ENCODE measurements around the gene GTSF1L.

Gene GTSF1L

GRCh38 chr20:43744966-43745730 lies 18.3 kb upstream of the GTSF1L start:
- DNase-seq = no peak

- DNase-seq = no peak
These were observed 17.4 kb upstream of the GTSF1L start for GRCh38 chr20:43744151-43744611.

- DNase-seq = no peak
These were observed 13.8 kb upstream of the GTSF1L start for GRCh38 chr20:43740642-43741041.

GRCh38 chr20:43739148-43739749 lies 12.4 kb upstream of the GTSF1L start:
- DNase-seq = no peak

GRCh38 chr20:43737925-43738324 lies 11.1 kb upstream of the GTSF1L start:
- DNase-seq = no peak

GRCh38 chr20:43736588-43737158 lies 9.9 kb upstream of the GTSF1L start:
- DNase-seq = peak; percentile 38

- DNase-seq = no peak
These were observed 5.1 kb upstream of the GTSF1L start for GRCh38 chr20:43731927-43732326.

GRCh38 chr20:43731469-43731868 lies 4.7 kb upstream of the GTSF1L start:
- no peak for DNase-seq

- no peak for DNase-seq
These were observed 2.0 kb upstream of the GTSF1L start for GRCh38 chr20:43728686-43729255.

GRCh38 chr20:43727980-43728590 lies 1.3 kb upstream of the GTSF1L start:
- DNase-seq = peak; percentile 60

- no peak for DNase-seq
These were observed 469 bp downstream of the GTSF1L start for GRCh38 chr20:43726333-43726732.

- no peak for DNase-seq
These were observed 1.1 kb downstream of the GTSF1L start for GRCh38 chr20:43725666-43726065.

GRCh38 chr20:43724383-43724782 lies 2.4 kb downstream of the GTSF1L start:
- DNase-seq = no peak

GRCh38 chr20:43723735-43724134 lies 3.1 kb downstream of the GTSF1L start:
- DNase-seq = no peak

- DNase-seq = no peak
These were observed 3.6 kb downstream of the GTSF1L start for GRCh38 chr20:43723186-43723585.

- peak; percentile 63 for DNase-seq
These were observed 4.7 kb downstream of the GTSF1L start for GRCh38 chr20:43722153-43722505.

GRCh38 chr20:43721429-43722152 lies 5.2 kb downstream of the GTSF1L start:
- no peak for DNase-seq

GRCh38 chr20:43721097-43721428 lies 5.7 kb downstream of the GTSF1L start:
- DNase-seq = no peak

- no peak for DNase-seq
These were observed 6.8 kb downstream of the GTSF1L start for GRCh38 chr20:43720007-43720406.

- no peak for DNase-seq
These were observed 9.2 kb downstream of the GTSF1L start for GRCh38 chr20:43717616-43717995.

- no peak for DNase-seq
These were observed 9.8 kb downstream of the GTSF1L start for GRCh38 chr20:43716757-43717615.

- no peak for DNase-seq
These were observed 10.7 kb downstream of the GTSF1L start for GRCh38 chr20:43716123-43716522.

Data from CD4-positive, alpha-beta T cell treated with Interleukin-15 for 1 hour (primary cell).